Embryonic facial prominence (tissue), 1 donor: ENCODE results near the gene NEURL1.
A peak's percentile ranks its signal among the peaks of the same experiment; 100 is the strongest.

ENCODE experiments used
- DNase-seq: peaks from one replicate; pipeline ENCODE4 v3.0.0-alpha.2; 2016; ENCODE audit errors: extremely low spot score

NEURL1 gene, protein sequence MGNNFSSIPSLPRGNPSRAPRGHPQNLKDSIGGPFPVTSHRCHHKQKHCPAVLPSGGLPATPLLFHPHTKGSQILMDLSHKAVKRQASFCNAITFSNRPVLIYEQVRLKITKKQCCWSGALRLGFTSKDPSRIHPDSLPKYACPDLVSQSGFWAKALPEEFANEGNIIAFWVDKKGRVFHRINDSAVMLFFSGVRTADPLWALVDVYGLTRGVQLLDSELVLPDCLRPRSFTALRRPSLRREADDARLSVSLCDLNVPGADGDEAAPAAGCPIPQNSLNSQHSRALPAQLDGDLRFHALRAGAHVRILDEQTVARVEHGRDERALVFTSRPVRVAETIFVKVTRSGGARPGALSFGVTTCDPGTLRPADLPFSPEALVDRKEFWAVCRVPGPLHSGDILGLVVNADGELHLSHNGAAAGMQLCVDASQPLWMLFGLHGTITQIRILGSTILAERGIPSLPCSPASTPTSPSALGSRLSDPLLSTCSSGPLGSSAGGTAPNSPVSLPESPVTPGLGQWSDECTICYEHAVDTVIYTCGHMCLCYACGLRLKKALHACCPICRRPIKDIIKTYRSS

GRCh38 chr10:103493362-103493915 lies at the start of gene NEURL1:
NEURL1 (plus strand) TSS chr10:103493705; CDS start chr10:103494388, 683 bp downstream.
- DNase-seq = no peak

DNA sequence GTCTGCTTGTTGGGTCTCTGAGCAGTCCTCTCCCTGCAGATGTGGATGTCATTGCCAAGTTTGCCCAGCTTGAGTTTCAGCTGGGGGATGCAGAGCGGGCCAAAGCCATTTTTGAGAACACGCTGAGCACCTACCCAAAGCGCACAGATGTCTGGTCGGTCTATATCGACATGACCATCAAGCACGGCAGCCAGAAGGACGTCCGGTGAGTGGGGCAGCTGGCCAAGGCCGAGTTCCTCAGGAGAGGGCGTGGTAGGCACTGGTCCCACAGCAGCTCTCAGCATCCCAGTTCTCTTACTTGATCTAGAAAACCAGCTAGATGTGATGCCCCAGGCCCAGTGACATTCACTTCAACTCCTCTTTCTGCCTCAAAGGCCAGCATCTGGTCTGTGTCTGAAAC lies 49.0 kb upstream of the NEURL1 start:
- DNase-seq = no peak

- DNase-seq = no peak
Measured at GRCh38 chr10:103445366-103445765, 48.1 kb upstream of the NEURL1 start.

DNA sequence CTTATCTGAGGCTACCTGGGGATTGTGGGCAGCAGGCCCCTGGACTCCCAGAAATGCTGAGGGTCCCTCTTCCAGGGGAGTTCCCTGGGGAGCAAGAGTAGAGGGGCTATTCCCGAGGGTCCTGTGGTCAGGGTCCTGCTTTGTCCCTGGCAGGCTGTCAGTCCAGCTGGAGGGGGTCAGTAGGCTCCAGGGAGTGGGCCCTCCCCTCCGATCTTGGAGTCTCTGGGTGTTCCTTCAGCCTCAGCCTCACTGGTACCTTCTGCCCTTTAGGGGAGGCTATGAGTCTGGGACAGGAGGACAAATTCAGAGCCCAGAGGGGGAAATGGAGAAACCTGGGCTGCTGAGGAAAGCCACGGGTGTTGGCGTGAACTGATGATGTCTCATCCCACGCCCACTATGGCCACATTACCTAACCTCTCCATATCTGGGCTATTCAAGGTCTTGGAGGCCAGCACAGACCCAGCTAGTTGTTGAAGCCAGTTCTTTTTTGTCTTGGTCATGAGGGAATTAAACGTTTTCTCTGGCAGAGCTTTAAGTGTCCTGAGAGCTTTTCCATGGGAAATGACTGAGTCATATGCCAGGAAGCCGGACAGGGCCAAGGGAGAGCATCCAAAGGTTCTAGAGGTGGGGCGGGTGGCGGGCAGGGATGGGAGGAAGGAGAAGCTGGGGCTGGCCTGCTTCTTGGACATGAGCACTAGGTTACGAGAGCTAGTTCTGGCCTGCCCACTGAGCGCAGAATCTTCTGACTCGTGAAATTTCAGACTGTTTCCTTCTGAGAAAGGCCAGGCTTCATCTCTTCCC lies 47.5 kb upstream of the NEURL1 start:
- DNase-seq = no peak

GRCh38 chr10:103447187-103447586 lies 46.3 kb upstream of the NEURL1 start:
- DNase-seq = no peak

GRCh38 chr10:103448746-103449145 lies 44.8 kb upstream of the NEURL1 start:
- no peak for DNase-seq

DNA sequence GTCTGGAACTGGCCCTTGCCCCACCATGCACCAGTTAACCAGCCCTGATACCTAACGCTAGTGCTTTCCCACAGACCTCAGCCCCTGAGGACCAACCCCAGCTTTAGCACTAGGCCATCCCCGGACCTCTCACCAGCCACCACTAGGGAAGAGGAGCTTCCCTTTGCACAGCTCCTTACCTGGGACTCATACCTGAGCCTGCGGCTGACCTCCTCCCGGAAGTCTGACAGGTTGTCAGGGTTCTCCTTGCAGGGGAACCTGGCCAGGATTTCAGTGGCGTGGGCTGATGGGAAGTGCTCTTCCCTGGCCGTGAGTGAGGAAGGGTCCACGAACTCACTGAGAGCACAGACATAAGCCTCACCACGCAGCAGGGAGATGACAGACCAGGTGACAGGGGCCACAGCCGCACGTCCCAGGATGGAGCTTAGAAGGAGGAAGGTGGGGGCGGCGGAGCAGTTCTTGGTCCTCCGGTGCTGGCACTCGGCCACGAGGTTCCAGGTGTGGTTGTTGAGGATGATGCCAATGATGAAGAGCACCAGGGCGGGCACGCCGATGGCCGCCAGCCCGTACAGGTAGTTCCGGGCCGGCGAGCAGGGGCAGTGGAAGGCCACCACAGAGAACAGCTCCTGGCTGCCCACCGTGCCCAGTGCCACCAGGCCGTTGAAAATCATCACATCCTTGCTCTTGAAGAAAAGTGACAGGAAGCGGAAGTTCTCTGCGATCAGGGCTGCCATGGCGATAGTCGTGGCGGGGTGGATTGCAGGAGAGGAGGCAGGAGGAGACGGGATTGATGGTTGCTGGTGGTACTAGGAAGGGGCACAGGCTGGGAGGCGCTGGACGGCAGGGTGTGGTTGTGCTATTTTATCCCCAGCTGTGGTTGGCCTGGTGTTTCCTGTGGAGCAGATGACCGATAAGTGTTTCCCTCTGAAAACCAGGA lies 44.0 kb upstream of the NEURL1 start:
- DNase-seq = no peak

- no peak for DNase-seq
Measured at GRCh38 chr10:103450201-103450695, 43.3 kb upstream of the NEURL1 start.

DNA sequence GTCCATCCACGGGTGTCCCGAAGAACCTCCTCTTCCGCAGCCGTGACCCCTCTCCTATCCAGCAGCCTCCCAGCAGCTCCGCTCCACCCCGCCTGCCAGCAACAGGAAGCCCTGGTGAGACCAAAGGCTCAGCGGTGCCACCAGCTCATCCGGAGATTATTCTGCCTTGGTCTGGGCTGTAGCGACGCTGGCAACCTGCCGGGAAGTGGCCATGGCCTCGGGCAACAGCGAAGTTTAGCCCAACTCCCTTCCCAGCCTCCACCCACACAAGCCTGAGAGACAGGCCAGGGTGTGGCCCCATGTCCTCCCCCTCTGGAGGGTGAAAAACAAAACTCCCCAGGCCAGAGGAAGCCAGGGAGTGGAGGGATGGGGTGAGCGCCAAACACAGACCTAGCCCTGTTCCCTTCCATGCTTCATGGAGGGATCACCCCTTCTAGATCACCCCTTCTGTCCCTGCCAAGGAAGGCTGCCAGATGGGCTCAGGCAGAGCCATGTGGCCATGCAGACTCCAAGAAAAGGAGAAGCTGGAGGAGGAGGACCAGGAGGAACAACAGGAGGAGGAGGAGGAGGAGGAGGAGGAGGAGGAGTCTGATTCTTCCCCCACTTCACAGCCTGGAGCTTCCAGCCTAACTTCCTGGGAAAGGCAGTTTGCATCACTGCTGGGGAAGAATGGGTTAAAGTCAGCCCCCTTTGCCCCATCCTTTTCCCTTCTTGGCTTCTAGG lies 42.3 kb upstream of the NEURL1 start:
- no peak for DNase-seq

- DNase-seq = peak; percentile 57
Measured at GRCh38 chr10:103451831-103452505, 41.5 kb upstream of the NEURL1 start, which contains the start of gene CALHM2. CALHM2 (minus strand) TSS chr10:103452370; CDS start chr10:103449941, 2,429 bp downstream.

GRCh38 chr10:103452506-103453230 lies 40.8 kb upstream of the NEURL1 start:
- DNase-seq = no peak

DNA sequence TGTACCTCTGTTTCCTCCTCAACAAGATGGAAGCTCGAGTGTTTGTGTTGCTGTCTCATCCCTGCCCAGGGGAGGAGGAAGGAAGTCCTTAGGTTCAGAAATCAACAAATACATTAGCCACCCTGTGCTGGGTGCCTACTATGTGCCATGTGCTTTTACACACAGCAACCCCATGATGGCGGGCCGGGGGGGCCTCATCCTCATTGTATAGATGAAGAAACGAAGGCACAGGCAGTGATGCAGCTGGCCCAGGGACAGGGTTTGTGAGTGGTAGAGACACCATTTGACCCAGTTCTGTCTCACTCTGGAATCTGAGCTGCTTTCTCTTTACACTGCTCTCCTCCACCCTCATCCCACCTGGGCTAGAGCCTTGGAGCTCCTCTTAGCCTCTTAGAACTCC lies 39.5 kb upstream of the NEURL1 start:
- DNase-seq = no peak

DNA sequence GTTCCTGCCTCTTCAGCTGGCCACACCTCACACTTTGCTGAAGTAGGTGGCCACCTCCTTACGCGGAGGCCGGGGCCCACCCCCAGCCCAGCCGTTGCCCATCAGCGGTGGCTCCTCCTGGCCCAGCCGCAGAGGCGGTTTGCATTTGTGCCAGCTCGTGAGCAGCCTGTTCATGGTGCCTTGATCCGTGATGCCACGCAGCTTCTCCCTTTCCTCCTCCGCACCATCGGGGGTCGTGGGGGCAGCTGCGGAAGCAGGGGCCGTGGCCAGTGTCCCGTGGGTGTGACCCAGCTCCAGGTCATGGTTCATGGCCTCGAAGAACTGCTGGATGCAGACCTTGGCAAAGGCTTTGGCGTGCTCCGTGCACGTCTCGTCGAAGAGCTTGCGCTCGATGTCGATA lies 38.3 kb upstream of the NEURL1 start:
- DNase-seq = no peak

- DNase-seq = no peak
Measured at GRCh38 chr10:103456074-103456660, 37.3 kb upstream of the NEURL1 start.

DNA sequence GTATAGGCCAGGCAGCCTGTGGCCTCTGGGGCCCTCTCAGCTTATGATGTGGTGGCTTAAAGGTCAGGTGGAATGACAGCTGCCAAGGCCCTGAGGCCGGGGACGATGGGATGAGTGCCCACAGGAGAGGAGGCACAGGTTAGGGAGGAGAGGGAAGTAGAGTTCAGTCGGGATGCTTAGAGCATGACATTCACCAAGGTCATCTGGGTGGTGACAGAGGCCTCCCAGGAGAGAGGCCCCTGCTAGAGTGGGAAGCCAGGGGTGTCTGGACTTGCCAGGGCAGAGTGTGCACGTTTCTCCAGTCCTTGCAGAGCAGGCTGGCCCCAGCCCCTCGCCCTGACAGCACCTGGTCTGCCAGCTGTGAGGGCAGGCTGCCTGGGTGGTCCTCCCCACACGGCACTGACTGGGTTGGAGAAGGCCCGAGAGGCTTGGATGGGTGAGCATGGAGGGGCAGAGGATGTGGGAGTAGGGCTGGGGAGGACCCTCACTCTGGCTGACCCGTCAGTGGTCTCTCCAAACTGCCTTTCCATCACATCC lies 36.3 kb upstream of the NEURL1 start:
- no peak for DNase-seq

GRCh38 chr10:103457896-103458583 lies 35.5 kb upstream of the NEURL1 start:
- no peak for DNase-seq

GRCh38 chr10:103458720-103459119 lies 34.8 kb upstream of the NEURL1 start, which contains the start of gene CALHM1:
CALHM1 (minus strand) TSS chr10:103458900; CDS start chr10:103458751, 149 bp downstream.
- no peak for DNase-seq

DNA sequence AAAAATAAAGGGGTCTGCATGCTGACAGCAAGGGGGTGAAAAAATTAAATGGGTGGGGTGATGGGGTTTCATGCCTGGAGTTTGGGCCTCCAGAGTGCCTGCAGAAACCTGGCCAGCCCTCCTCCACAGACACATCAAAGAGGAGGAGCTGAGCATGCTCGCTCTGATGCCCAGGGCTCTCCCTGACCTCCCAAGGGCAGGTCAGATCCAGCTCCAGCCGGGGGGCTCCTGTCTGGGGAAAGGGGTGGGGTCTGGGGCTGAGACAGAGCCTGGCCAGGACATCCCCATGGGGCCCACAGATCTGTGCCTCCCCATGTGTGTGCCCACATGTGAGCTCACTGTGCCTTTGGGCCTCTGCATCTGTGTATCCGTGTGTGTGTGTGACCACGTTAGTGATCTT lies 33.9 kb upstream of the NEURL1 start:
- DNase-seq = no peak
